ENCODE results near the gene OR5D16.
"Not testable (repeated sequence)": the region's sequence is repeated elsewhere in the genome, so short reads cannot be mapped to it uniquely, and the experiment has no call there.

OR5D16 gene

GRCh38 chr11:55838452-55838851 is at the start of gene OR5D16:
TSS of gene OR5D16 (plus strand) at chr11:55838752. CDS start at chr11:55838752, 0 bp downstream.
- no peak for DNase-seq

DNA sequence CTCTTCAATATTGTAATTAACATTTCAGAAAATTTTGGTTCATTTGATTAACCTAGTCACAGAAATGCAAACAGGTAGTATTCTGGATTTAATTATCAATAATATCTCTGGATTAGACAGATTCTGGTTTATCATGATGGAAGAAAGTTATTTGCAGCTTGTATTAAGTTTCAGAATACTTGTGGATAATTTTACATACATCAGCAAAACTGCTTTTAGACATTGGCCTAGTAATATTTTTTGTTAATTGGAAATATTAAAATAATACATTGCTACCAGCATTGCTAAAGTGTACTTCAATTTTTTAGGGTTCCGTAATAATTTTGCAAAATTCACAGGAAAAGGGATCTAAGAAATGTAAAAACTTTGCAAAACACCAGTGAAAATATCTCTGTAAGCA is 46.9 kb upstream of the OR5D16 start:
- no peak for DNase-seq

DNA sequence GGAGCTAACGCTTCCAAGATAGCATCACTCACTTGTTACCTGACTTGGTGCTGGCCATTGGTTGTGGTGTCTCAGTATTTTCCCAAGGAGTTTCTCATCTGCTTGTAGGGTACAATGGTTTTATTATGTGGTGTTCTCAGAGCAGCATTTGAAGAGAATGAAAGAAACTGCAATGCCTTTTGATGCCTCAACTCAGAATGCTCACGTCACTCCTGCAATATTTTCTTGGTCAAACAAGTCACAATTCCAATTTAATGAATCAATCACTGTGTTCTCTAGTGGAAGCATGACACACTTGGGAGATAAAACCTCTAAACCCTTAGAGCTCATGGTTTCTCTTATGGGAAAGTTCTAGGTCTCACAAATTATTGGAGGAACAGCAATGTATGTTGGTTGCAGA is 45.2 kb upstream of the OR5D16 start:
- no peak for DNase-seq

- DNase-seq: no peak
Measured at GRCh38 chr11:55795256-55795655, 43.3 kb upstream of the OR5D16 start, which contains the start of gene OR5D14. TSS of gene OR5D14 (plus strand) at chr11:55795556. CDS start at chr11:55795556, 0 bp downstream.

DNA sequence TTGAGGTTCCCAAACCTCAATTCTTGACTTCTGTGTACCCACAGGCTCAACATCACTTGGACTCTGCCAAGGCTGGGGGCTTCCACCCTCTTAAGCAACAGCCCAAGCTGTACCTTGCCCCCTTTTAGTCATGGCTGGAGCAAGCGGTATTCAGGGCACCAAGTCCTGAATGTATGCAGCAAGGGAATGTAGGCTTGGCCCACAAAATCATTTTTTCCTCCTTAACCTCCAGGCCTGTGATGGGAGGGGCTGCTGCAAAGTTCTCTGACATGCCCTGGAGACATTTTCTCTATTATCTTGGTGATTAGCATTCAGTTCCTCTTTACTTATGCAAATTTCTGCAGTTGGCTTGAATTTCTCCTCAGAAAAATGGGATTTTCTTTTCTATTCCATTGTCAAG is 32.3 kb upstream of the OR5D16 start:
- no peak for DNase-seq

- DNase-seq: no peak
Measured at GRCh38 chr11:55811067-55811466, 27.5 kb upstream of the OR5D16 start, which contains the start of gene OR5L1. TSS of gene OR5L1 (plus strand) at chr11:55811367. CDS start at chr11:55811467, 100 bp downstream.

DNA sequence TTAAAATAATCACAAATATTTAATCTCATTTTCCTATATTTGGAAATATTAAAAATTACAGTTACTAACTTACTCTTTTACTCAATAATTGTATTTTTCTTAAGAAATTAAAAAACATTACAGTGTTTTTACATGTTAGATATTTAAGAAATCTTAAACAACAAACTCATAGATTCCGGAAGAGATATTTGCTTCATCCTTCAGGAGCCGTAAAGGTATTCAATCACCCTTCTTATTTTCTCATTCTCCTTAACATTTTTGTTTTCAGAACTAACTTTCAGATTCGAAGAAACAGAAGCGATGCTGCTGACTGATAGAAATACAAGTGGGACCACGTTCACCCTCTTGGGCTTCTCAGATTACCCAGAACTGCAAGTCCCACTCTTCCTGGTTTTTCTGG is 19.2 kb upstream of the OR5D16 start, which contains the start of gene OR5D18:
OR5D18 (plus strand) TSS at position 301 of the 400 bp plus-strand sequence; CDS start at position 301, 0 bp downstream.
- DNase-seq: no peak

- no peak for DNase-seq
Measured at GRCh38 chr11:55826919-55827318, 11.6 kb upstream of the OR5D16 start, which contains the start of gene OR5L2. TSS of gene OR5L2 (plus strand) at chr11:55827219. CDS start at chr11:55827219, 0 bp downstream.

DNA sequence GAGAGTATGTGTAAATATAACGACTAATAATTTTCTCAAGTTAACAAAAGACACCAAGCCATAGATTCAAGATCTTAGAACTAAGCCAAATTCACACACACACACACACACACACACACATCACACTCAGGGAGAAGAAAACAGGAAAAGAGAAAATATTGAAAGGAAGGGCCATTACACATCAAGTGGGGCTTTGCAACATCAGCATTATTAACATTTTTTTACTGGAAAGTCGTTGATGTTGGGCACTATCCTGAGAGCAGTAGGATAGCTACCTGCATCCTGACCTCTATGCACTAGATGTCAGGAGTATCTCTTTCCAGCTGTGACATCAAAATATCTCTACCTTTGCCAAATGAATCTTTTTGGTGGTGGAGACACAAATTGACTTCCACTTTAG is 8.9 kb downstream of the OR5D16 start:
- DNase-seq: no peak

DNA sequence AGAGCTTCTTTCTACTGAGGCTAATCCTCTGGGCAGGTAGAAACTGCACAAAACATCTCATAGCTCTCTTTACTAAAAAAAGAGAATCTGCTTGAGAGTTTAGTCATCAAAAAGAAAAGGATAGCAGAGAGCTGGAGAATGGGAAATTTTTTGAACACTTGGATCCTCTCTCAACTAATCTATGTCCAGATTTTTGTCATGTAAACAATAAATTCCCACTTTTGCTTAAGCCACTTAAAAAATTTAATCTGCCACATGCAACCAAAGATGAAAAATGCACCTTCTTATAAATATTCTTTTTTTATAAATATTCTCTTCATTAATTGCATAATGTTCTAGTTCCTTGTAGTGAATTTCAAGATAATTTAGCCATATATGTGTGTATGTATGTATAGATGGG is 10.5 kb downstream of the OR5D16 start:
- no peak for DNase-seq

GRCh38 chr11:55852141-55852540 is 13.6 kb downstream of the OR5D16 start:
- no peak for DNase-seq

GRCh38 chr11:55854704-55855103 is 16.2 kb downstream of the OR5D16 start:
- DNase-seq: no peak

DNA sequence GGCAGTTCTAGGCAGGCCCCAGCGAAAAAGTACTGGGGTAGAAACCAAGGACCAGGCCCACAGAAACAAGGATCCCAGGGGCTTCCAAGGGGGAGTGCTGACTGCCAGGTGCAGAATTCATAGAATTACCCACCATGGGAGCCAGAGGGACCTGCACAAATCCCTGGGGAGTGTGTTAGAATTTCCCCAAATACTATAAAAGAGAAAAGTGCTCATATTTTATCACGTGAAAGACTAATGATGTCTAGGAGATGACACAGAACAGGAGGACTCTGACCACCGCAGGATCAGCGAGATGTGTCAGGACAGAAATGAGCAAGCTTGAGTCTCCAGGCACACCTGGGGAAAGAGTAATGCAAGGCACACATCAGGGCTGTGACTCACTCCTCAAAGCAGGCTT is 28.8 kb downstream of the OR5D16 start:
- not testable (repeated sequence) for DNase-seq

GRCh38 chr11:55872731-55873130 is 34.2 kb downstream of the OR5D16 start:
- not testable (repeated sequence) for DNase-seq

DNA sequence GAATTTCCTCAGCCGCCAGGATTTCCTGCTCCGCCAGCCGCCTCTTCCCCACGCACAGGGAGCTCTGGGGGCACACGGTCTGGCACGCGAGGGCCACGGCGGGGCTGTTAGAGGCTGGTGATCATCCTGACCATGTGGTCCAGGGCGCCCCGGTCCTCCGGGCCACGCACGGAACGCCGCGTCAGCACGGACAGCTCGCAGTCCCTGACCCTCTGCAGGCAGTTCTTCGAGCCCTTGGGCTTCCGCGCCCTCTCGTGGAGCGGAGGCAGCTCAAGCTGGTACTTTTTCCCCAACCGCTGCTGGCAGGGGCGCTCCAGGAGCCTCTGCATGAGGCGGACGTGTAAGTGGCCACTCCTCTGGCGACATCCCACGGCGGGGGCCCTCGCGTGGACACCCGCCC is 34.6 kb downstream of the OR5D16 start:
- DNase-seq: not testable (repeated sequence)

DNA sequence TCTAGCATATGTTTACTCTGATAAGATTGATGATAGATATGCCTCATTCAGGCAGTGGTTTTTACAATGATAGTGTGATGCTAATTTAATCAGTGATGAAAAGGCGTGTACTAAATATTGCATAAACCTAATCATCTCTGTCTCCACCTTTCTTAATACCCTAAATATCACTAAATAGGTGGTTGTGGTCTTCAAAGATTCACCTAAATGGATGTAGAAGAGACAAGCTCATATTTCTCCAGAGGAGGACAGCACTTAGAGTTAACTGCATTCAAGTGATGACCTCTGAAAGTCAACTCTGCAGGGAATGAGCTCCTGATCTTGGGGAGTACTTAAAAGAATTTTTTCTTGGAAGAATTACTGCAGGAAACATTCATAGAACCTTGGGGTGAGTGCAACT is 44.4 kb downstream of the OR5D16 start, which contains the start of gene TRIM51:
TRIM51 (plus strand) TSS at position 301 of the 400 bp plus-strand sequence. CDS start 2,132 bp downstream, outside the sequence.
- not testable (repeated sequence) for DNase-seq

GRCh38 chr11:55884995-55885394 is 46.4 kb downstream of the OR5D16 start:
- DNase-seq: not testable (repeated sequence)

- not testable (repeated sequence) for DNase-seq
Measured at GRCh38 chr11:55885481-55885880, 46.9 kb downstream of the OR5D16 start.
